C4-2B (cell line): ENCODE results near the gene GEMIN8.

Experiments used
- CTCF ChIP-seq: fragments of 450-650 bp; conservative IDR thresholded peaks from 2 replicates; pipeline ENCODE4 v1.5.1; 2017; ENCODE audit warnings: mild to moderate bottlenecking
- ZFX ChIP-seq: fragments of 450-650 bp; IDR thresholded peaks from 2 replicates; pipeline ENCODE4 v1.6.1; 2017

- TF ChIP-seq CTCF (no peak), ZFX (no peak)
Observed at GRCh38 chrX:13983734-13984133, 46.0 kb downstream of the GEMIN8 start.
